ENCODE measurements around the gene NR1H3.
A peak's percentile ranks its signal among the peaks of the same experiment; 100 is the strongest.
"Not testable (repeated sequence)": the region's sequence is repeated elsewhere in the genome, so short reads cannot be mapped to it uniquely, and the experiment has no call there.

Gene NR1H3

DNA sequence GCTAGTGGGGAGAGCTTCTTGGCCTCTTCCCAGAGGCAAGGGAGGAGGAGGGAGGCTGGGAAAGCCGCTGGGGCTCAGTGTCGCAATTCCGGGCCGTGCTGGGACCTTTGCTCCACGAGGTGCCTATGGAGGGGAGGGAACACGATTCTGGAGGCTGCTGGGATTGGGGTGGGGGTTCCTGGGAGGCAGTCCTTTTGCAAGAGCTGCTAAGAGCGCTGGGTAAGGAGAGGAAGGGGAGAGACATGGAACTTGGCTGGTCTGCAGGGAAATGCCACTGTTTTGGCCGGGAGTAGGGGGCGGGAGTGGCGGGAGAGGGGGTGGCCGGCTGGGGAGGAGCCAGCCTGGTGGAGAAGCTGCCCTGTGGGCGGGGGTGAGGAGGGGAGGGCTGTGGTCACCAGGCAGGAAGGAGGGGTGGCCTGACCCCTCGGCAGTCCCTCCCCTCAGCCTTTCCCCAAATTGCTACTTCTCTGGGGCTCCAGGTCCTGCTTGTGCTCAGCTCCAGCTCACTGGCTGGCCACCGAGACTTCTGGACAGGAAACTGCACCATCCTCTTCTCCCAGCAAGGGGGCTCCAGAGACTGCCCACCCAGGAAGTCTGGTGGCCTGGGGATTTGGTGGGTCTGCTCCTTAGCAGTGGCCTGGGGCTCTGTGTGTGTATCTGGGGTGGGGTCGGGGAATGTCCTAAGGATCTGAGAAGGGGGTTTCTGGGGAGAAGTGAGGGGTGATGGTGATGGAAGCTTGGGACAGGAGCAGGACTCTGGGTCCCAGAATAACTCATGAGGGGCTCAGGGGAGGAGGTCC is at the start of gene NR1H3:
TSS of gene NR1H3 (plus strand) at position 480 of the 800 bp plus-strand sequence. CDS start 1,221 bp downstream, outside the sequence.
- DNase-seq: no peak

GRCh38 chr11:47208008-47208552 is 49.7 kb upstream of the NR1H3 start:
- DNase-seq: not testable (repeated sequence)

GRCh38 chr11:47208628-47209027 is 49.2 kb upstream of the NR1H3 start:
- DNase-seq: no peak

GRCh38 chr11:47212938-47213337 is 44.9 kb upstream of the NR1H3 start:
- DNase-seq: no peak

- peak; percentile 78 for DNase-seq
These were observed 43.7 kb upstream of the NR1H3 start for GRCh38 chr11:47213950-47214565.

DNA sequence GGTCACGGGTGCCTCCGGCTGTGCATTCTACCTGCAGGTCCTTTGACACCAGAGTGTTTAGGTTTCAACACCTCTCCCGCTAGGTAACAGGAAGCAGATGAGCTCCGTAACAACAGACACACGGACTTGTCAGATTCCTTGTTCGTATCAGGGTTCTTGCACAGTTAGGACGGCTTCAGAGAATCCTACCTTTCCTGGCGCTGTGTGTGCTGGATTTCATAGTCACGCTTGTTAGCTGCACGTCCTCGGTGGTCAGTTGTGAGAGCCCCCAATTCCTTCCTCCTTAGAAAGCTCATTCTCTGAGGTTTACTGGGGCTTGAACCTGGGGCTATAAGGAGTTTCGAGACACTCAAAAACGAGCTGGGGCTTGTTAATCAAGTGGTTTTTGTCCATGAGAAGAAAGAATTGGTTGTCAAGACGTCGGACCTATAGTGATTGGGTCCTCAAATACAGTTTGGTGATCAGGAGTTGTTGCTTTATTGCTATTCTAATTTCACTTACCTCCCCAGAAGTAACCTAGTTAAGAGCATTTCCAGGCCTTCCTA is 42.4 kb upstream of the NR1H3 start:
- peak; percentile 19 for DNase-seq

DNA sequence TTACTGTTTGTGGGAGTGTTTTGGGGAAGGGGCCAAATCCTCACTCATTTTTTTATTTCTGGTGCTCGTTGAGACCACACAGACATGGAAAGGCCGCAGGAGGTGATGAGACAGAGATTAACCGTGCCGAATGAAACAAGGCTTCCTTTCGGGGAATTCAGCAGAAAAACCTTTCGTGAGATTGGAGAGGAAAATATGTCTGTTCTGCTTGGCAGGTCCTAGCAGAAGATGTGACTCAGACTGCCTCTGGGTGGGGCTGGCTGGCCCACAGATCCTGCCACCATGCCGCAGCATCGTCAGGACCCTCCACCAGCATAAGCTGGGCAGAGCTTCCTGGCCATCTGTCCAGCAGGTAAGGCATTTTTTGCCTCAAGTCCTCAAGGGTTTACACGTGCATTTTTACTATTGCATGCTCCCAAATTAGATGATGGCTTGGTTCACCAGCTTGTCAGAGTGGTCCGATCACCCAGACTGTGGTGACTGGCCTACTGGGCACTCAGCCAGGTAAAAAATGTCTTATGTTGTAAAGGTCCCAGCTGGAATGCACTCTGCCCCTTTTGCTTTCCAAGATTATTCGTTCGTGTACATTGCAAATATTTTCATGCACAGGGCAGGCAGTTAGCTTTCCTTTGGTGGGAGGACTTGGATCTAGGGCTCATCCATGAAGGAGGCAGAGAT is 41.5 kb upstream of the NR1H3 start:
- no peak for DNase-seq

DNA sequence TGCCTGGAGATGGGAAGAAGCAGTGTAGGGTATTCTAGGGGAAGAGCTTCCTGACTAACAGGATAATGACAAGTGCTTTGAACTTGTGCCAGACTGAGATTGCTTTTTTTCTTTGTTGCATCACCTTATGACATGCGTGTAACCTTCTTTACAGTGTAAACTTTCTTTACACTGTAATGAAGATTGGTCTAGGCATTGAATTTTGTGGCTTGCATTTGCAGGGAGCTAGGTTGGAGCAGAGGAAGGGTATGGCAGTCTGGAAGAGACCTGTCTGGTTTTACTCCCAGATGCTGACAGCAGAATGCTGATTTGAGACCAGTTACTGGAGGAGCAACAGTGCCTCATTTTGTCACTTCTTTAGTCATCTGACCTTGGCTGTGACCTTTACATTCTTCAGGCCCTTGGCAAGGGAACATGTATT is 37.4 kb upstream of the NR1H3 start:
- no peak for DNase-seq

GRCh38 chr11:47222696-47223095 is 35.1 kb upstream of the NR1H3 start:
- no peak for DNase-seq

DNA sequence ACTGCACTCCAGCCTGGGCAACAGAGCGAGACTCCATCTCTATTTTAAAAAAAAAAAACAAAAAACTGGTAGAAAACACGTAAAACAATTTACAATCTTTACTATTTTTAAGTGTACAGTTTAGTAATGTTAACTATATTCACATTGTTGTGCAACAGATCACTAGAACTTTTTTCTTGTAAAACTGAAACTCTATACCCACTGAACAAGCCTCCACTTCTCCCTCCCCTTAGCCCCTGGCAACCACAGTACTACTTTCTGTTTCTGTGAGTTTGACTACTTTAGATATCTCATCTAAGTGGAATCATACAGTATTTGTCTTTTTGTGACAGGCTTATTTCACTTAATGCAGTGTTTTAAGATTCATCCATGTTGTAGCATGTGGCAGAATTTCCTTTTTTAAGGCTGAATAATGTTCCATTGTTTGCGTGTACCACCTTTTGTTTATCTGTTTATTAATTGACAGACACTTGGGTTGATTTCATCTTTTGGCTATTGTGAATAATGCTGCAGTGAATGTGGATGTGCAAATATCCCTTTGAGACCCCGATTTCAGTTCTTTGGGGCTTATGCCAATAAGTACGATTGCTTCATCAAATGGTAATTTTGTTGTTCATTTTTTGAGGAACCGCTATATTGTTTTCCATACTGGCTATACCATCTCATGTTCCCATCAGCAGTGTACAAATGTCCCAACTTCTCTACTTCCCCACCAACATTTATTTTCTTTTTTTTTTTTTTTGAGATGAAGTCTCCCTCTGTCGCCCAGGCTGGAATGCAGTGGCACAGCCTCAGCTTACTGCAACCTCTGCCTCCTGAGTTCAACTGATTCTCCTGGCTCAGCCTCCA is 32.0 kb upstream of the NR1H3 start:
- DNase-seq: no peak

- no peak for DNase-seq
These were observed 28.6 kb upstream of the NR1H3 start for GRCh38 chr11:47229161-47229560.

DNA sequence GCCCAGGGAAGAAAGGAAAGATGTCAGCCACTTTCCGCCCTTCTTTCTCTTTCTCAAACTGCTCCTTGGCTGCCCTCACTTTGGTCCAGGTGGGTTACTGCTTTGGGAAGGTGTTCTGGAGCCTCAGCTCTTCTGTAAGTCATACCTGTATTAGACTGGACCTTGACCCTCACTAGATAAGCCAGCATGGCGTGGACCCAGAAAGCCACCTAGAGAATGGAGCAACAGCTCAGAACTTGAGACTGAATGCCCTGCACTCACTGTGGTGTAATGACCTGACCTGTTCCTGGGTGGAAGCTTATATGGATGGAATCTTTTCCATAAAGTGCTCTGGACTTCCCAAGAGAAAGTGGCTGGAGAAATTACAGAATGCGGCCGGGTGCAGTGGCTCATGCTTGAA is 24.7 kb upstream of the NR1H3 start:
- no peak for DNase-seq

DNA sequence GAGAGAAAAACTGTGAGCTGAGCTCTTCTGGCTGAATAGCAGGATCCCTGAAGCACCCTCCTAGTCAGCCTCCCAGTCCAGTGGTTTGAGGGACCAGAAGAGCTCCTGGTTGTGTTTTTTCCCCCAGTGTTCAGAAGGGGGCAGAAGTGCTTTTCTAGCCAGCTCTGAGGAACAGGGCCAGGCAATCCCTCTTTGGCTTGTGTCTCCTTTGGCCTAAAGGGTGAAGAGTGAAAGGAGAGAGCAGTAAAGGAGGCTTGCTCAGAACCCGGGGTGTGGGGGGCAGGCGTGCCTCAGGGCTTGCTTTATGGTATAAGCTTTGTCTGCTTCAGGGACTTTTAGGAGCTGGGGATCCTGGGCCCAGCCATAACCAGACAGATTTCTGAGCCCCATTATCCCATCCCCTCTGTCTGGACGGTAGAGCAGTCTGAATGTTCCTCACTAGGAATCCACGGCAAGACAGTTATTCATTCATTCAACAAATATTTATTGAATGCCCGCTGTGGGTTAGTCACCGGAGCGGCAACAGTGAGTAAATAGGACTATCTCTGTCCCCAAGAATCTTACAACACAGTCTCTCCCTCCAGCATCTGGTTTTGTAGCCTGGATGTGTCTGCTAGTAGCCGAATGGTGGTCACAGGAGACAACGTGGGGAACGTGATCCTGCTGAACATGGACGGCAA is 23.7 kb upstream of the NR1H3 start:
- peak; percentile 14 for DNase-seq

DNA sequence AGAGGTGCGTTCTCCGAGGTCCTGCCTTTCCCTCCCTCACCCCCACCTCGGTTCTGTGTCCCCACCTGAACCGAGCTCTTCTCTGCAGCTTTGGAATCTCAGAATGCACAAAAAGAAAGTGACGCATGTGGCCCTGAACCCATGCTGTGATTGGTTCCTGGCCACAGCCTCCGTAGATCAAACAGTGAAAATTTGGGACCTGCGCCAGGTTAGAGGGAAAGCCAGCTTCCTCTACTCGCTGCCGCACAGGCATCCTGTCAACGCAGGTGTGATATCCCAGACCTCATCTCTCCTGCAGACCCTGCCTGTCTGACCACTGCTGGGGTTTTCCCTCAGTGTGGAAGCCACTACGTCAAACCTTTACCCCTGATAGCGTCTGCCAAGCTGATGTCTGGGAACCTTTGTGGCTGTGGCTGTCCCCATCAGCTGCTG is 23.1 kb upstream of the NR1H3 start:
- DNase-seq: peak; percentile 62

DNA sequence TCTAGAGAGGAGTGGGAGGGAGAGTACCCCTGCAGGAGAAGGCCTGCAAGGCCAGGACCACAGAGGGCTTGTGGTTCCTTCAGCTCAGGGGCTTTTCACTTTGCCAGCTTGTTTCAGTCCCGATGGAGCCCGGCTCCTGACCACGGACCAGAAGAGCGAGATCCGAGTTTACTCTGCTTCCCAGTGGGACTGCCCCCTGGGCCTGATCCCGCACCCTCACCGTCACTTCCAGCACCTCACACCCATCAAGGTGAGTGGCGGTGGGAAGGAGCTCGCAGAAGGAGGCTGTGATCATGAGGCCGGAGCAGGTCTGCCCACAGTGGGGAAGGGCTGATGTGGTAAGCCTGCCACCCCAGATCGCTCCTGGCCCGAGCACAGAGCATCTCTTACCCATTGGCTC is 22.6 kb upstream of the NR1H3 start:
- no peak for DNase-seq

- peak; percentile 45 for DNase-seq
These were observed 21.3 kb upstream of the NR1H3 start for GRCh38 chr11:47236482-47236881.

GRCh38 chr11:47239852-47240251 is 17.9 kb upstream of the NR1H3 start:
- no peak for DNase-seq

GRCh38 chr11:47241841-47242301 is 15.9 kb upstream of the NR1H3 start:
- DNase-seq: no peak

- DNase-seq: no peak
These were observed 15.1 kb upstream of the NR1H3 start for GRCh38 chr11:47242596-47243192.

- DNase-seq: no peak
These were observed 14.3 kb upstream of the NR1H3 start for GRCh38 chr11:47243454-47243853.
